Liver (tissue), 9 donors: Measurements from ENCODE around the gene FNBP1L. TPM values are rescaled to one million over a fixed set of nuclear protein-coding genes. Genes with fewer than 3 reads are reported as not detected.

Experiments
- DNase-seq: peaks from one replicate; pipeline ENCODE4 v3.0.0-alpha.2; 2017; ENCODE audit warnings: low spot score
- H3K27ac ChIP-seq, 2 donors: one replicate each; pipeline ENCODE4 v1.7.0; 2013; ENCODE audit warnings: inconsistent platforms in 2 of 2, low read length in 2 of 2, control low read depth in 1 of 2, low read depth in 1 of 2, mild to moderate bottlenecking in 1 of 2
- H3K27me3 ChIP-seq, 4 donors: one replicate each; pipeline versions ENCODE4 v1.6.1 to v1.7.0; 2013; ENCODE audit warnings: low read length in 3 of 4, inconsistent platforms in 1 of 4, mild to moderate bottlenecking in 1 of 4, moderate library complexity in 1 of 4; ENCODE audit not compliant: control insufficient read depth in 4 of 4, insufficient read depth in 4 of 4
- H3K36me3 ChIP-seq, 4 donors: one replicate each; pipeline versions ENCODE4 v1.6.1 to v1.7.0; 2013; ENCODE audit warnings: low read length in 3 of 4, mild to moderate bottlenecking in 3 of 4, low read depth in 1 of 4, moderate library complexity in 1 of 4; ENCODE audit not compliant: control insufficient read depth in 4 of 4, insufficient read depth in 3 of 4
- H3K4me1 ChIP-seq, 4 donors: one replicate each; pipeline versions ENCODE4 v1.6.1 to v1.7.0; 2013; ENCODE audit warnings: low read length in 3 of 4, mild to moderate bottlenecking in 3 of 4, moderate library complexity in 1 of 4; ENCODE audit not compliant: control insufficient read depth in 4 of 4, insufficient read depth in 4 of 4
- H3K4me3 ChIP-seq, 3 donors: one replicate each; pipeline versions ENCODE4 v1.6.1 to v1.7.0; 2013; ENCODE audit warnings: low read length in 3 of 3, control low read depth in 1 of 3, low read depth in 1 of 3, mild to moderate bottlenecking in 1 of 3
- H3K9ac ChIP-seq, 2 donors: one replicate each; pipeline ENCODE4 v1.7.0; 2013; ENCODE audit warnings: low read length in 2 of 2, mild to moderate bottlenecking in 2 of 2, moderate library complexity in 2 of 2, control low read depth in 1 of 2, low read depth in 1 of 2
- H3K9me3 ChIP-seq, 4 donors: one replicate each; pipeline versions ENCODE4 v1.6.1 to v1.7.0; 2013; ENCODE audit warnings: low read length in 3 of 4; ENCODE audit not compliant: control insufficient read depth in 4 of 4
- ATF3 ChIP-seq: IDR thresholded peaks from 2 replicates; pipeline ENCODE4 v1.6.1; 2016; ENCODE audit warnings: antibody characterized with exemption
- CTCF ChIP-seq: fragments of 150-350 bp; IDR thresholded peaks from 2 replicates; pipeline ENCODE4 v1.5.1; 2017; ENCODE audit warnings: improper control_type of control experiment, low read depth, low read length; ENCODE audit not compliant: missing input control
- FOXA1 ChIP-seq: IDR thresholded peaks from 2 replicates; pipeline ENCODE4 v1.6.1; 2016; ENCODE audit warnings: antibody characterized with exemption
- FOXA2 ChIP-seq: IDR thresholded peaks from 2 replicates; pipeline ENCODE4 v1.6.1; 2016; ENCODE audit warnings: antibody characterized with exemption
- HNF4G ChIP-seq: IDR thresholded peaks from 2 replicates; pipeline ENCODE4 v1.6.1; 2016; ENCODE audit warnings: antibody characterized with exemption
- MAX ChIP-seq: IDR thresholded peaks from 2 replicates; pipeline ENCODE4 v1.6.1; 2016; ENCODE audit warnings: antibody characterized with exemption
- NR2F2 ChIP-seq: IDR thresholded peaks from 2 replicates; pipeline ENCODE4 v1.6.1; 2016; ENCODE audit warnings: antibody characterized with exemption
- RAD21 ChIP-seq, 2 donors: IDR thresholded peaks; 2 replicates each; pipeline ENCODE4 v1.6.1; 2016; ENCODE audit warnings: antibody characterized with exemption in 2 of 2, mild to moderate bottlenecking in 2 of 2
- REST ChIP-seq: IDR thresholded peaks from 2 replicates; pipeline ENCODE4 v1.6.1; 2016; ENCODE audit warnings: antibody characterized with exemption, mild to moderate bottlenecking
- RXRA ChIP-seq, 2 donors: IDR thresholded peaks; 2 replicates each; pipeline ENCODE4 v1.6.1; 2017 to 2018; ENCODE audit warnings: antibody characterized with exemption in 2 of 2, mild to moderate bottlenecking in 1 of 2
- SP1 ChIP-seq: IDR thresholded peaks from 2 replicates; pipeline ENCODE4 v1.6.1; 2018; ENCODE audit warnings: antibody characterized with exemption, mild to moderate bottlenecking
- TAF1 ChIP-seq: conservative IDR thresholded peaks from 2 replicates; pipeline ENCODE4 v1.6.1; 2016; ENCODE audit warnings: antibody characterized with exemption, mild to moderate bottlenecking
- YY1 ChIP-seq: IDR thresholded peaks from 2 replicates; pipeline ENCODE4 v1.6.1; 2016; ENCODE audit warnings: antibody characterized with exemption, mild to moderate bottlenecking
- ZBTB33 ChIP-seq: IDR thresholded peaks from 2 replicates; pipeline ENCODE4 v1.6.1; 2016; ENCODE audit warnings: antibody characterized with exemption
- WGBS: extraction: QIAGEN DNeasy Blood & Tissue Kit; methylation state at CpG from one replicate; pipeline ENCODE4 v1.1.7; 2013; 5-methylcytosine and 5-hydroxymethylcytosine counted together
- polyA plus RNA-seq, 2 donors: library from polyadenylated mRNA; stranded (reverse) in 1 of 2; unstranded in 1 of 2; fragments of 200-250 nt in 1 of 2; fragments of >200 nt in 1 of 2; fragmentation: Nextera tagmentation in 1 of 2; extraction: Ambion mirVana in 1 of 2; gene quantifications; one replicate each; pipeline versions ENCODE4 v1.2.1 to v1.2.3, GENCODE V29; 2013 to 2015
- total RNA-seq, 2 donors: library from RNA; depleted of rRNA; stranded (reverse); fragments of >200 nt; gene quantifications; one replicate each; pipeline ENCODE4 v1.2.3, GENCODE V29; 2014
- donor health status: healthy.
- donor health status: healthy.
- donor health status: healthy.
- donor health status: healthy.
- donor health status: healthy.

FNBP1L gene
- total and polyA plus RNA-seq, 4 donors: 5.3 to 13.5 (median 8.9) TPM

GRCh38 chr1:93518516-93518915, 70.6 kb downstream of the FNBP1L start:
- Histone ChIP-seq H3K36me3 (no peaks in the 10 kb centered on the region), H3K9ac (no peak overlapping the region), H3K9me3 (no peaks in the 10 kb centered on the region), H3K4me1 (no peaks in the 10 kb centered on the region), H3K27ac (no peak overlapping the region), H3K27me3 (no peaks in the 10 kb centered on the region), H3K4me3 (no peak overlapping the region)
- TF ChIP-seq MAX: no peak
- no peak for DNase-seq

GRCh38 chr1:93519199-93519829, 71.4 kb downstream of the FNBP1L start:
- Histone ChIP-seq H3K36me3 (no peaks in the 10 kb centered on the region), H3K4me3 (no peak overlapping the region), H3K4me1 (no peaks in the 10 kb centered on the region), H3K27ac (no peak overlapping the region), H3K9me3 (no peaks in the 10 kb centered on the region), H3K9ac (no peak overlapping the region), H3K27me3 (no peaks in the 10 kb centered on the region)
- no peak for DNase-seq
- 89% methylated on average over 3 of the region's 3 CpGs for WGBS
- TF ChIP-seq ATF3 (no peak), TAF1 (no peak), YY1 (no peak), RXRA (IDR thresholded peaks at IDR 0.05) (no peak), MAX (no peak), HNF4G (no peak), RAD21 (IDR thresholded peaks at IDR 0.05) (no peak), ZBTB33 (no peak), SP1 (no peak), REST (no peak), NR2F2 (no peak), CTCF (no peak), FOXA2 (no peak), FOXA1 (no peak)
